Thymus (tissue), 11 donors: ENCODE measurements around the gene CEMP1. TPM values are rescaled to one million over a fixed set of nuclear protein-coding genes. Genes with fewer than 3 reads are reported as not detected.

Experiments
- DNase-seq, 9 donors: peaks; one replicate each; pipeline ENCODE4 v3.0.0-alpha.2; 2013; ENCODE audit warnings: low spot score in 9 of 9, low read depth in 6 of 9, missing footprints in 1 of 9
- H3K27ac ChIP-seq, 2 donors: one replicate each; pipeline ENCODE4 v1.5.1; 2013; ENCODE audit warnings: control low read depth in 1 of 2, low read depth in 1 of 2, low read length in 1 of 2, mild to moderate bottlenecking in 1 of 2, moderate library complexity in 1 of 2
- H3K27me3 ChIP-seq, 2 donors: one replicate each; pipeline ENCODE4 v1.5.1; 2013; ENCODE audit warnings: low read length in 1 of 2; ENCODE audit not compliant: control insufficient read depth in 2 of 2, insufficient read depth in 1 of 2
- H3K36me3 ChIP-seq, 2 donors: one replicate each; pipeline ENCODE4 v1.5.1; 2013; ENCODE audit warnings: low read length in 1 of 2, mild to moderate bottlenecking in 1 of 2, moderate library complexity in 1 of 2; ENCODE audit not compliant: control insufficient read depth in 2 of 2, insufficient read depth in 2 of 2
- H3K4me1 ChIP-seq, 2 donors: one replicate each; pipeline ENCODE4 v1.5.1; 2013; ENCODE audit warnings: low read length in 2 of 2; ENCODE audit not compliant: control insufficient read depth in 2 of 2, insufficient read depth in 2 of 2
- H3K4me3 ChIP-seq, 2 donors: one replicate each; pipeline ENCODE4 v1.5.1; 2013; ENCODE audit warnings: low read length in 2 of 2, control low read depth in 1 of 2, mild to moderate bottlenecking in 1 of 2
- H3K9me3 ChIP-seq, 2 donors: one replicate each; pipeline ENCODE4 v1.5.1; 2013; ENCODE audit warnings: low read length in 1 of 2, mild to moderate bottlenecking in 1 of 2; ENCODE audit not compliant: control insufficient read depth in 2 of 2, insufficient read depth in 1 of 2
- WGBS: extraction: QIAGEN DNeasy Blood & Tissue Kit; methylation state at CpG from one replicate; pipeline ENCODE4 v1.1.7; 2013; 5-methylcytosine and 5-hydroxymethylcytosine counted together
- polyA plus RNA-seq: library from polyadenylated mRNA; stranded (reverse); fragments of 200-250 nt; gene quantifications from one replicate; pipeline ENCODE4 v1.2.3, GENCODE V29; 2013
- total RNA-seq: library from RNA; stranded (reverse); fragments of 120-200 nt; gene quantifications from one replicate; pipeline ENCODE4 v1.2.4, GENCODE V29; 2013
- donor health status: healthy.

CEMP1 gene
- total and polyA plus RNA-seq, 2 donors = 0.47 to 1.2 TPM

- Histone ChIP-seq H3K4me3 (no peak overlapping the region), H3K27ac (no peak overlapping the region), H3K9me3 (no peaks in the 10 kb centered on the region), H3K27me3 (peaks cover 0 to 5% of the 10 kb centered on the region in 2 donors), H3K4me1 (peaks cover 6 to 28% of the 10 kb centered on the region in 2 donors), H3K36me3 (no peaks in the 10 kb centered on the region)
- no peak for DNase-seq
- 96% methylated on average over 13 of the region's 13 CpGs for WGBS
These were observed 46.2 kb downstream of the CEMP1 start for GRCh38 chr16:2484898-2485508.

- no peak overlapping the region for H3K4me3 ChIP-seq
- H3K36me3 ChIP-seq = no peaks in the 10 kb centered on the region
- no peaks in the 10 kb centered on the region for H3K9me3 ChIP-seq
- H3K27me3 ChIP-seq = peaks cover 0 to 5% of the 10 kb centered on the region in 2 donors
- H3K27ac ChIP-seq = no peak overlapping the region
- 95% methylated on average over 16 of the region's 16 CpGs for WGBS
- peaks cover 6 to 28% of the 10 kb centered on the region in 2 donors for H3K4me1 ChIP-seq
- DNase-seq = no peak
These were observed 47.0 kb downstream of the CEMP1 start for GRCh38 chr16:2483939-2484897.

GRCh38 chr16:2482708-2483534, 48.3 kb downstream of the CEMP1 start:
- 79% methylated on average over 32 of the region's 32 CpGs for WGBS
- Histone ChIP-seq H3K9me3 (no peaks in the 10 kb centered on the region), H3K36me3 (no peaks in the 10 kb centered on the region), H3K27ac (no peak overlapping the region), H3K4me1 (peaks cover 4 to 24% of the 10 kb centered on the region in 2 donors), H3K4me3 (no peak overlapping the region), H3K27me3 (peaks cover 0 to 4% of the 10 kb centered on the region in 2 donors)
- DNase-seq = no peak

GRCh38 chr16:2482249-2482648, 49.0 kb downstream of the CEMP1 start:
- 92% methylated on average over 13 of the region's 13 CpGs for WGBS
- no peaks in the 10 kb centered on the region for H3K27me3 ChIP-seq
- H3K9me3 ChIP-seq = no peaks in the 10 kb centered on the region
- no peak for DNase-seq
- no peak overlapping the region for H3K4me3 ChIP-seq
- H3K27ac ChIP-seq = no peak overlapping the region
- H3K4me1 ChIP-seq = peaks cover 0 to 18% of the 10 kb centered on the region in 2 donors
- H3K36me3 ChIP-seq = no peaks in the 10 kb centered on the region

- H3K9me3 ChIP-seq = no peaks in the 10 kb centered on the region
- H3K4me3 ChIP-seq = no peak overlapping the region
- H3K27ac ChIP-seq = no peak overlapping the region
- peaks cover under 1% of the 10 kb centered on the region in 2 donors for H3K27me3 ChIP-seq
- H3K4me1 ChIP-seq = peaks cover 0 to 12% of the 10 kb centered on the region in 2 donors
- H3K36me3 ChIP-seq = no peaks in the 10 kb centered on the region
- DNase-seq = no peak
- WGBS = 96% methylated on average over 7 of the region's 7 CpGs
These were observed 49.5 kb downstream of the CEMP1 start for GRCh38 chr16:2481676-2482075.

GRCh38 chr16:2480948-2481347, 50.3 kb downstream of the CEMP1 start:
- H3K4me3 ChIP-seq = no peak overlapping the region
- WGBS = 94% methylated on average over 12 of the region's 12 CpGs

More at GRCh38 chr16:2480948-2481347, 50.3 kb downstream of the CEMP1 start:
- Histone ChIP-seq H3K36me3 (no peaks in the 10 kb centered on the region), H3K27me3 (peaks cover 7 to 8% of the 10 kb centered on the region in 2 donors), H3K27ac (no peak overlapping the region), H3K9me3 (no peaks in the 10 kb centered on the region), H3K4me1 (peaks cover under 1 to 18% of the 10 kb centered on the region in 2 donors)
- no peak for DNase-seq

Other genes starting within 250 kb of the CEMP1 start
- 8.4 TPM for gene ABCA3, start 190.7 kb downstream of the CEMP1 start, total RNA-seq
- gene ABCA3, start 190.7 kb downstream of the CEMP1 start, polyA plus RNA-seq = 8.6 TPM
- gene CCNF, start 102.0 kb downstream of the CEMP1 start, total RNA-seq = 22.7 TPM
- 4.0 TPM for gene CCNF, start 102.0 kb downstream of the CEMP1 start, polyA plus RNA-seq
- gene TEDC2, start 71.3 kb downstream of the CEMP1 start, total RNA-seq = 11.0 TPM
- gene TEDC2, start 71.3 kb downstream of the CEMP1 start, polyA plus RNA-seq = 1.8 TPM
- gene NTN3, start 60.1 kb downstream of the CEMP1 start, total RNA-seq = 0.71 TPM
- 0.02 TPM for gene NTN3, start 60.1 kb downstream of the CEMP1 start, polyA plus RNA-seq
- gene TBC1D24, start 56.3 kb downstream of the CEMP1 start, total RNA-seq = 3.5 TPM
- 3.7 TPM for gene TBC1D24, start 56.3 kb downstream of the CEMP1 start, polyA plus RNA-seq
- 11.0 TPM for gene ATP6V0C, start 17.5 kb downstream of the CEMP1 start, total RNA-seq
- 103 TPM for gene ATP6V0C, start 17.5 kb downstream of the CEMP1 start, polyA plus RNA-seq
- 22.1 TPM for gene AMDHD2, start 11.0 kb downstream of the CEMP1 start, total RNA-seq
- 33.2 TPM for gene AMDHD2, start 11.0 kb downstream of the CEMP1 start, polyA plus RNA-seq
- 17.2 TPM for gene PDPK1, start 6.6 kb upstream of the CEMP1 start, total RNA-seq
- gene PDPK1, start 6.6 kb upstream of the CEMP1 start, polyA plus RNA-seq = 14.1 TPM
- 18.5 TPM for gene KCTD5, start 151.1 kb upstream of the CEMP1 start, total RNA-seq
- gene KCTD5, start 151.1 kb upstream of the CEMP1 start, polyA plus RNA-seq = 21.8 TPM
- gene PRSS27, start 188.8 kb upstream of the CEMP1 start, total RNA-seq = 0.28 TPM
- gene PRSS27, start 188.8 kb upstream of the CEMP1 start, polyA plus RNA-seq = 6.5 TPM
- 42.4 TPM for gene SRRM2, start 221.2 kb upstream of the CEMP1 start, total RNA-seq
- 690 TPM for gene SRRM2, start 221.2 kb upstream of the CEMP1 start, polyA plus RNA-seq
- 349 TPM for gene ELOB, start 245.9 kb upstream of the CEMP1 start, total RNA-seq
- 287 TPM for gene ELOB, start 245.9 kb upstream of the CEMP1 start, polyA plus RNA-seq